Vagina (tissue), 2 donors: ENCODE results near the gene WASF1. TPM values are rescaled to one million over a fixed set of nuclear protein-coding genes. Genes with fewer than 3 reads are reported as not detected.

Experiments used
- DNase-seq, 2 donors: peaks; one replicate each; pipeline ENCODE4 v3.0.0-alpha.2; 2017; ENCODE audit errors: extremely low spot score in 2 of 2
- H3K27ac ChIP-seq: fragments of 200-600 bp; sonication (generic); one replicate; pipeline ENCODE4 v1.5.1; 2019
- H3K27me3 ChIP-seq: fragments of 200-600 bp; sonication (generic); one replicate; pipeline ENCODE4 v1.5.1; 2019
- H3K36me3 ChIP-seq, 2 donors: fragments of 200-600 bp; sonication (generic); one replicate each; pipeline ENCODE4 v1.5.1; 2017 to 2019
- H3K4me1 ChIP-seq: fragments of 200-600 bp; sonication (generic); one replicate; pipeline ENCODE4 v1.5.1; 2019
- H3K4me3 ChIP-seq, 2 donors: fragments of 200-600 bp; sonication (generic); 1 replicate in 1 of 2; 2 replicates in 1 of 2; pipeline ENCODE4 v1.5.1; 2016 to 2019
- H3K9me3 ChIP-seq: fragments of 200-600 bp; sonication (generic); one replicate; pipeline ENCODE4 v1.5.1; 2019
- POLR2A ChIP-seq, 2 donors: fragments of 450-650 bp; IDR thresholded peaks; one replicate each; pipeline ENCODE4 v1.6.1; 2017; ENCODE audit warnings: antibody characterized with exemption in 2 of 2, mild to moderate bottlenecking in 2 of 2, moderate library complexity in 2 of 2
- POLR2AphosphoS5 ChIP-seq, 2 donors: sonication (generic); formaldehyde crosslinking; IDR thresholded peaks; one replicate each; pipeline ENCODE4 v1.9.0; 2017; ENCODE audit warnings: antibody characterized with exemption in 2 of 2, mild to moderate bottlenecking in 2 of 2, low read depth in 1 of 2; ENCODE audit not compliant: insufficient read depth in 1 of 2
- intact Hi-C: fragments of 100-400 bp; cut with DNase I; formaldehyde crosslinking; loops from one replicate; pipeline ENCODE4 v1.15.1; 2023
- total RNA-seq: library from RNA; depleted of rRNA; stranded (reverse); fragments of >200 nt; gene quantifications from one replicate; pipeline ENCODE4 v1.2.3, GENCODE V29; 2016
- TF ChIP-seq, protein P1 (sequence below), 3 experiments: fragments of 450-650 bp in 2 of 3; fragments of 200-600 bp in 1 of 3; sonication (generic) in 1 of 3; IDR thresholded peaks; one replicate each; pipeline ENCODE4 v1.5.1; 2017 to 2019; ENCODE audit warnings: antibody characterized with exemption in 3 of 3, mild to moderate bottlenecking in 2 of 3, moderate library complexity in 2 of 3

Gene WASF1
- total RNA-seq, result 20.1 TPM

DNA sequence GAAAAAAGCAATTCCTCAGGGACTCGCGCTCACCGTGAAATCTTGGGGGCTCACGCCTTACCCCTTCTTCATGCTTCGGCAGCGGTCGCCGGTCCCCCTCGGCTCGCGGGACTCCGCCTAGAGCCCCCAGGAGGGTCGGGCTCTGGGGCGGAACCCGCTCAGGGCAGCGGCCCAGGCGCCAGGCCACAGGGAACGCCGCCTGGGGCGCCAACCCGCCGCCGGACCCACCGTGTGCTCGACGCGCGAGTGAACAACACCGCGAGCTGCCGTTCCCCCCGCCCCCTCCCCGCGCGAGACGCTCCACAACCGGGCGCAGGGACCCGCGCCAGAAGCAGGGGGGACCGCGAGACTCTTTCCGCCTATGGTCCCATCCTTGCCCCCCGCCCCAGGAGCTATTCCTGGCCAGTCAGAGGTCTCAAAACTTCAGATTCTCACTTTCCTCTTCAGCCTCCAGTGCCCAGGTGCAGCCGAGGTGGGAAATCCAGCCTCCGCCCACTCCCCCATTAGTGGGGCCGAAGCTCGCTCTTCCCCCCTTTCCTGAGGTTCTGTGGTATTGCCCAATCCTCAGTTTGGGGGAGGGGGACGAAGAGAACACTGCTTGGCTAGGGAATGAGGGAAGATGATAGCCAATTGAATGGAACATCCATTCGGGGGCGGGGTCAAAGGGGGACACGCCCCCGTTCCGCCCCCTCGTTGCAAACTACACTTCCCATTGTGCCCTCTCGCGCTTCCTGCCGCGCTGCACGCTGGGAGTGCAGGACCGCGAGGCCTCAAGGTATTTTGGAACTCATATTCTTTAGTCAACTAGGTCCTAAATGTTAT is at the start of gene WASF1:
Gene WASF1, minus strand, starts transcription at position 265 of the 822 bp plus-strand sequence. CDS start 52,069 bp downstream, outside the sequence.
- H3K4me1 ChIP-seq, result peaks cover 38% of the 10 kb centered on the region
- H3K36me3 ChIP-seq, result no peaks in the 10 kb centered on the region
- TF ChIP-seq, protein P1, sequence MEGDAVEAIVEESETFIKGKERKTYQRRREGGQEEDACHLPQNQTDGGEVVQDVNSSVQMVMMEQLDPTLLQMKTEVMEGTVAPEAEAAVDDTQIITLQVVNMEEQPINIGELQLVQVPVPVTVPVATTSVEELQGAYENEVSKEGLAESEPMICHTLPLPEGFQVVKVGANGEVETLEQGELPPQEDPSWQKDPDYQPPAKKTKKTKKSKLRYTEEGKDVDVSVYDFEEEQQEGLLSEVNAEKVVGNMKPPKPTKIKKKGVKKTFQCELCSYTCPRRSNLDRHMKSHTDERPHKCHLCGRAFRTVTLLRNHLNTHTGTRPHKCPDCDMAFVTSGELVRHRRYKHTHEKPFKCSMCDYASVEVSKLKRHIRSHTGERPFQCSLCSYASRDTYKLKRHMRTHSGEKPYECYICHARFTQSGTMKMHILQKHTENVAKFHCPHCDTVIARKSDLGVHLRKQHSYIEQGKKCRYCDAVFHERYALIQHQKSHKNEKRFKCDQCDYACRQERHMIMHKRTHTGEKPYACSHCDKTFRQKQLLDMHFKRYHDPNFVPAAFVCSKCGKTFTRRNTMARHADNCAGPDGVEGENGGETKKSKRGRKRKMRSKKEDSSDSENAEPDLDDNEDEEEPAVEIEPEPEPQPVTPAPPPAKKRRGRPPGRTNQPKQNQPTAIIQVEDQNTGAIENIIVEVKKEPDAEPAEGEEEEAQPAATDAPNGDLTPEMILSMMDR (IDR thresholded peaks at IDR 0.05), result no peak
- TF ChIP-seq POLR2A (IDR thresholded peaks at IDR 0.05) (peak in 1 of 2 donors; percentile 48), POLR2AphosphoS5 (IDR thresholded peaks at IDR 0.05; ENCODE audit: insufficient read depth in 1 of 2, low read depth in 1 of 2) (peak; percentile 86 to 100)
- H3K27me3 ChIP-seq, result no peaks in the 10 kb centered on the region
- intact Hi-C loops, result loop anchor here (10.0 kb wide), 1 partner anchor 215 kb away; no protein-coding TSS in a partner anchor
- no peaks in the 10 kb centered on the region for H3K9me3 ChIP-seq
- peak in 1 of 2 donors; percentile 98 for DNase-seq
- H3K4me3 ChIP-seq, result peak within 1 kb of the TSS; percentile 86 to 91
- H3K27ac ChIP-seq, result peak within 1 kb of the TSS; percentile 81

DNA sequence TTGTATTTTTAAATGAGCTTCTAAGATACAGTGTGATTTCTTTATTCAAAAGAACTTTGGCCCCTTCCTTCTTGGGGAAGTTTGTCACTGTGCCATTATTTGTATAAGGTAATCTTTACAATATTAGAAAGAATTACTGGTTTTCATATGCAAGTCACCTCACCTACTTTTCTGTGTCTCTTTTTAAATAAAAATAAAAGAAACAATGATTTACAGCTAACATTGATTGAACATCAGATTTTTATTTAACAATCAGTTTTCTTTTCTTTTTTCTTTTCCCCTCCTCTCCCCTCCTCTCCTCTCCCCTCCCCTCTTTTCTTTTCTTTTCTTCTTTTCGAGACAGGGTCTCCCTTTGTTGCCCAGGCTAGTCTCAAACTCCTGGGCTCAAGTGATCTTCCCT is 46.8 kb upstream of the WASF1 start:
- Histone ChIP-seq H3K27me3 (no peaks in the 10 kb centered on the region), H3K4me3 (no peak overlapping the region), H3K4me1 (no peaks in the 10 kb centered on the region), H3K36me3 (peaks cover 0 to 46% of the 10 kb centered on the region in 2 donors), H3K9me3 (no peaks in the 10 kb centered on the region), H3K27ac (no peak overlapping the region)
- TF ChIP-seq POLR2AphosphoS5 (IDR thresholded peaks at IDR 0.05; ENCODE audit: insufficient read depth in 1 of 2, low read depth in 1 of 2) (no peak), POLR2A (IDR thresholded peaks at IDR 0.05) (no peak)
- TF ChIP-seq, protein P1 (IDR thresholded peaks at IDR 0.05), result no peak
- intact Hi-C loops, result no loop called here
- no peak for DNase-seq

DNA sequence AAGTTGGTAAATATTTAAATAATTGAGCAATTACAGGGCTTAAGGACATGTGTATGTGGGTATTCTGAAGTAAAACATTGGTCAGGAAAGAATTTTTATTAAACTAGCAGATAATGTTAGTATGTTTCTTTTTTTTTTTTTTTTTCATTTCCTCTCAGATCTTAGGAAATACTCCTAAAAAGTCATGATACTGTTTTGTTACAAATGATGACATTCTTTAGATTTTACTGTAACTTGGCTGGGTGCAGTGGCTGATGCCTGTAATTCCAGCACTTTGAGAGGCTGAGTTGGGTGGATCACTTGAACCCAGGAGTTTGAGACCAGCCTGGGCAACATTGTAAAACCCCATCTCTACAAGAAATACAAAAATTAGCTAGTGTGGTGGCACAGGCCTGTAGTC is 42.3 kb upstream of the WASF1 start:
- no peaks in the 10 kb centered on the region for H3K27me3 ChIP-seq
- no peak for DNase-seq
- TF ChIP-seq POLR2A (IDR thresholded peaks at IDR 0.05) (no peak), POLR2AphosphoS5 (IDR thresholded peaks at IDR 0.05; ENCODE audit: insufficient read depth in 1 of 2, low read depth in 1 of 2) (no peak)
- TF ChIP-seq, protein P1 (IDR thresholded peaks at IDR 0.05), result no peak
- H3K27ac ChIP-seq, result no peak overlapping the region
- no peak overlapping the region for H3K4me3 ChIP-seq
- H3K9me3 ChIP-seq, result no peaks in the 10 kb centered on the region
- H3K4me1 ChIP-seq, result no peaks in the 10 kb centered on the region
- intact Hi-C loops, result no loop called here
- peaks cover 0 to 51% of the 10 kb centered on the region in 2 donors for H3K36me3 ChIP-seq

DNA sequence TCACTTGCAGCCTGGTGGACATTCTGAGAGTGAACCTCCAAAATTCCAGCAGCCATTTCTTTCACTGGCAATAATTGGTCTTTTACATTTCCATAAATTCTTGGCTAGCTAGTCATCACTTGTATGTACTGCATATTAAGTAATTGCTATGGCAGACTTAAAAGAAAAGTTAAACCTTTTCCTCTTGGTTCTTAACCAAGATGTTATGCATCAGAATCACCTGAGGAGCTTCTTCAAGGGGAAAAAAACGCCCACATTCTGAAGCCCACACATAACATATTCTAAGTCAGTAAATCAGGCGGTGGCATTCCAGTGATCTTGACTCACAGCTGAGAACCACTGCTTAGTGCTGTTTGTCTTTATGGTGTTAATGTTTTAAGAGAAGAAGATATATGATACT is 37.8 kb upstream of the WASF1 start:
- DNase-seq, result no peak
- intact Hi-C loops, result no loop called here
- H3K27ac ChIP-seq, result no peak overlapping the region
- no peaks in the 10 kb centered on the region for H3K9me3 ChIP-seq
- no peak overlapping the region for H3K4me3 ChIP-seq
- no peaks in the 10 kb centered on the region for H3K27me3 ChIP-seq
- H3K4me1 ChIP-seq, result no peaks in the 10 kb centered on the region
- TF ChIP-seq POLR2A (IDR thresholded peaks at IDR 0.05) (no peak), POLR2AphosphoS5 (IDR thresholded peaks at IDR 0.05; ENCODE audit: insufficient read depth in 1 of 2, low read depth in 1 of 2) (no peak)
- TF ChIP-seq, protein P1 (IDR thresholded peaks at IDR 0.05), result no peak
- H3K36me3 ChIP-seq, result peaks cover 0 to 68% of the 10 kb centered on the region in 2 donors

DNA sequence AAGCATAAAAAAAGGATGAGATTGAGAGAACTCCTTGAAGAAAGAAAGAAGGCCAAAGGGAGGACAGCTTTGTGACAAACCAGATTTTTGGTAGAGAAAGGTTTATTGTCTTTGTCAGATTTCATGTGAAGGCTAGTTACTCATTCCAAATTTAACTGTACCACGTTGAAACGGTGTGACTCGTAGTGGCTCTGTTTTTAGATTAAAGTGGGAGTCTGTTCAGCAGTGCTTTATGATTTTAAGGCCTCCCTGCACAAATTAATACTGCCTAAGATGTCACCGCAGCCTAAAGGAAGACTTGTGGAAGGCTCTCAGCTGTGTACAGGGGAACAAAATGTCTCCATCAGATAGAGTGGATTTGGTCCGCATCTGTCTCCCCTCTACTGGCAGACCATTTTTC is 36.7 kb upstream of the WASF1 start:
- intact Hi-C loops, result no loop called here
- Histone ChIP-seq H3K36me3 (peaks cover 0 to 73% of the 10 kb centered on the region in 2 donors), H3K4me3 (no peak overlapping the region), H3K4me1 (no peaks in the 10 kb centered on the region), H3K27me3 (no peaks in the 10 kb centered on the region), H3K27ac (no peak overlapping the region), H3K9me3 (no peaks in the 10 kb centered on the region)
- TF ChIP-seq POLR2AphosphoS5 (IDR thresholded peaks at IDR 0.05; ENCODE audit: insufficient read depth in 1 of 2, low read depth in 1 of 2) (no peak), POLR2A (IDR thresholded peaks at IDR 0.05) (no peak)
- TF ChIP-seq, protein P1 (IDR thresholded peaks at IDR 0.05), result no peak
- DNase-seq, result no peak
